ENCODE measurements around the gene ZBTB40. TPM values are rescaled to one million over a fixed set of nuclear protein-coding genes. Genes with fewer than 3 reads are reported as not detected.

ZBTB40 gene
- total RNA-seq, 4 donors from 2014 or later, result 25.7 to 38.0 (median 32.5) TPM

- TF ChIP-seq CTCF (IDR thresholded peaks at IDR 0.05), result no peak
- no peak for TF ChIP-seq POLR2A (IDR thresholded peaks at IDR 0.05)
- no peak overlapping the region for H3K27ac ChIP-seq
- DNase-seq, result no peak
- no peaks in the 10 kb centered on the region for H3K27me3 ChIP-seq
- no peaks in the 10 kb centered on the region for H3K36me3 ChIP-seq
- no peaks in the 10 kb centered on the region for H3K4me1 ChIP-seq
- H3K4me3 ChIP-seq, result no peak overlapping the region
- H3K9me3 ChIP-seq, result no peaks in the 10 kb centered on the region
Measured at GRCh38 chr1:22547818-22548462, 96.3 kb downstream of the ZBTB40 start.

- Histone ChIP-seq H3K4me3 (no peak overlapping the region), H3K27me3 (no peaks in the 10 kb centered on the region), H3K27ac (no peak overlapping the region), H3K36me3 (no peaks in the 10 kb centered on the region), H3K9me3 (no peaks in the 10 kb centered on the region), H3K4me1 (peaks cover 0 to 11% (median 0%) of the 10 kb centered on the region in 4 donors)
- DNase-seq, result no peak
- TF ChIP-seq CTCF (IDR thresholded peaks at IDR 0.05) (no peak), POLR2A (IDR thresholded peaks at IDR 0.05) (no peak)
Measured at GRCh38 chr1:22550021-22550420, 98.4 kb downstream of the ZBTB40 start.

- Histone ChIP-seq H3K4me1 (peaks cover 0 to 27% (median 3%) of the 10 kb centered on the region in 4 donors), H3K27me3 (no peaks in the 10 kb centered on the region), H3K27ac (no peak overlapping the region), H3K36me3 (no peaks in the 10 kb centered on the region), H3K9me3 (no peaks in the 10 kb centered on the region), H3K4me3 (no peak overlapping the region)
- no peak for TF ChIP-seq CTCF (IDR thresholded peaks at IDR 0.05)
- no peak for DNase-seq
Measured at GRCh38 chr1:22551591-22551990, 99.9 kb downstream of the ZBTB40 start.

- TF ChIP-seq CTCF (IDR thresholded peaks at IDR 0.05), result no peak
- no peak for TF ChIP-seq POLR2A (IDR thresholded peaks at IDR 0.05)
- no peaks in the 10 kb centered on the region for H3K36me3 ChIP-seq
- H3K4me1 ChIP-seq, result peaks cover 0 to 31% (median 4%) of the 10 kb centered on the region in 4 donors
- no peaks in the 10 kb centered on the region for H3K27me3 ChIP-seq
- no peak overlapping the region for H3K27ac ChIP-seq
- no peaks in the 10 kb centered on the region for H3K9me3 ChIP-seq
- DNase-seq, result no peak
- no peak overlapping the region for H3K4me3 ChIP-seq
Measured at GRCh38 chr1:22552021-22552420, 100.4 kb downstream of the ZBTB40 start.

GRCh38 chr1:22553104-22553880 is 101.6 kb downstream of the ZBTB40 start:
- DNase-seq, result no peak
- no peak for TF ChIP-seq POLR2A (IDR thresholded peaks at IDR 0.05)
- TF ChIP-seq CTCF (IDR thresholded peaks at IDR 0.05), result no peak
- Histone ChIP-seq H3K4me1 (peaks cover 0 to 36% (median 4%) of the 10 kb centered on the region in 4 donors), H3K9me3 (no peaks in the 10 kb centered on the region), H3K27me3 (no peaks in the 10 kb centered on the region), H3K4me3 (no peak overlapping the region), H3K36me3 (no peaks in the 10 kb centered on the region), H3K27ac (peak overlapping the region in 1 of 4 donors; percentile 75)

Measured in Peyer's patch (tissue), 4 donors.